H1 (cell line): Measurements from ENCODE around the gene AK2. TPM values are rescaled to one million over a fixed set of nuclear protein-coding genes. Genes with fewer than 3 reads are reported as not detected.

Experiments
- CTCF ChIA-PET: fragments of 300-600 bp; sonication (Branson Sonifier 250); formaldehyde crosslinking; loops from one replicate; lab custom pipeline; 2021; ENCODE audit not compliant: partially characterized antibody; lab: Charles Lee
- POLR2A ChIA-PET: fragments of 300-600 bp; sonication (Branson Sonifier 250); formaldehyde crosslinking; loops from one replicate; lab custom pipeline; 2021; ENCODE audit warnings: inconsistent platforms; ENCODE audit not compliant: partially characterized antibody; lab: Charles Lee
- DNase-seq, 2 experiments: peaks; one replicate each; pipeline versions ENCODE4 v3.0.0 to v3.0.0-alpha.2; 2010 to 2022; ENCODE audit warnings: low spot score in 2 of 2, low read depth in 1 of 2, mixed read lengths in 1 of 2
- FAIRE-seq: peaks from 2 replicates; lab custom pipeline; 2011; peaks lifted over from hg19 to GRCh38; lab: Jason Lieb, UNC
- H2AFZ ChIP-seq: 2 replicates; pipeline ENCODE4 v1.8.1; 2012; ENCODE audit warnings: low read length, inconsistent platforms
- H2AK5ac ChIP-seq: 2 replicates; pipeline ENCODE4 v1.6.1; 2013; ENCODE audit warnings: low read depth, low read length
- H2BK120ac ChIP-seq: replicated peaks from 2 replicates; pipeline ENCODE3; 2013; ENCODE audit warnings: low read depth, low read length, inconsistent platforms
- H2BK12ac ChIP-seq: 2 replicates; pipeline ENCODE4 v1.6.1; 2013; ENCODE audit warnings: low read depth, low read length
- H2BK15ac ChIP-seq: 2 replicates; pipeline ENCODE4 v1.6.1; 2013; ENCODE audit warnings: low read length
- H2BK20ac ChIP-seq: 2 replicates; pipeline ENCODE4 v1.6.1; 2013; ENCODE audit warnings: low read length
- H2BK5ac ChIP-seq: 2 replicates; pipeline ENCODE4 v1.6.1; 2013; ENCODE audit warnings: low read depth, low read length
- H3K14ac ChIP-seq: 2 replicates; pipeline ENCODE4 v1.6.1; 2013; ENCODE audit warnings: inconsistent platforms; ENCODE audit not compliant: insufficient read length
- H3K18ac ChIP-seq: 2 replicates; pipeline ENCODE4 v1.6.1; 2013; ENCODE audit warnings: low read length; ENCODE audit errors: extremely low read depth
- H3K23ac ChIP-seq: 2 replicates; pipeline ENCODE4 v1.6.1; 2013; ENCODE audit warnings: inconsistent platforms; ENCODE audit not compliant: insufficient read length
- H3K23me2 ChIP-seq: 2 replicates; pipeline ENCODE4 v1.6.1; 2013; ENCODE audit warnings: low read depth, low read length
- H3K27ac ChIP-seq: 2 replicates; pipeline ENCODE4 v1.6.1; 2011; ENCODE audit warnings: low read depth, low read length, inconsistent platforms
- H3K27me3 ChIP-seq, 4 experiments: replicated peaks in 1 of 4; 1 replicate in 1 of 4; 2 replicates in 3 of 4; pipeline versions ENCODE4 v1.6.1 to v1.8.1; 2011 to 2013; ENCODE audit warnings: low read length in 3 of 4, mild to moderate bottlenecking in 3 of 4, inconsistent platforms in 2 of 4, mixed read lengths in 2 of 4, moderate library complexity in 1 of 4; ENCODE audit not compliant: control insufficient read depth in 3 of 4, insufficient read depth in 3 of 4; ENCODE audit errors: extremely low read depth in 1 of 4
- H3K36me3 ChIP-seq, 4 experiments: 2 replicates each; pipeline versions ENCODE4 v1.6.1 to v1.8.1; 2011 to 2013; ENCODE audit warnings: mild to moderate bottlenecking in 4 of 4, low read length in 3 of 4, moderate library complexity in 2 of 4, control low read depth in 1 of 4, inconsistent platforms in 1 of 4; ENCODE audit not compliant: insufficient read depth in 4 of 4, control insufficient read depth in 2 of 4
- H3K4ac ChIP-seq: replicated peaks from 2 replicates; pipeline ENCODE3; 2013; ENCODE audit warnings: low read length, low read depth, mixed read lengths, inconsistent platforms; ENCODE audit not compliant: insufficient read length
- H3K4me1 ChIP-seq, 4 experiments: replicated peaks in 1 of 4; 1 replicate in 1 of 4; 2 replicates in 3 of 4; pipeline versions ENCODE4 v1.6.1 to v1.8.1; 2011 to 2013; ENCODE audit warnings: low read length in 3 of 4, inconsistent platforms in 2 of 4, mixed read lengths in 1 of 4; ENCODE audit not compliant: insufficient read depth in 4 of 4, control insufficient read depth in 3 of 4
- H3K4me2 ChIP-seq, 2 experiments: 2 replicates each; pipeline versions ENCODE4 v1.6.1 to v1.8.1; 2011 to 2013; ENCODE audit warnings: low read depth in 2 of 2, low read length in 2 of 2, control low read depth in 1 of 2, inconsistent platforms in 1 of 2, mild to moderate bottlenecking in 1 of 2; ENCODE audit not compliant: insufficient read depth in 1 of 2
- H3K4me3 ChIP-seq, 4 experiments: fragments of 200-600, 300-600 bp in 1 of 4; sonication (generic), shearing (Covaris generic), sonication (Bioruptor Twin) in 1 of 4; 2 replicates each; pipeline versions ENCODE4 v1.5.1 to v1.8.1; 2011 to 2016; ENCODE audit warnings: low read length in 4 of 4, low read depth in 3 of 4, control low read depth in 2 of 4, inconsistent platforms in 2 of 4, mild to moderate bottlenecking in 2 of 4, mixed read lengths in 1 of 4, moderate library complexity in 1 of 4; ENCODE audit not compliant: insufficient read depth in 2 of 4; ENCODE audit errors: extremely low read depth in 1 of 4
- H3K56ac ChIP-seq: replicated peaks from 2 replicates; pipeline ENCODE3; 2013; ENCODE audit warnings: low read depth, mild to moderate bottlenecking, mixed read lengths, low read length, inconsistent platforms; ENCODE audit not compliant: insufficient read length
- H3K79me1 ChIP-seq: 2 replicates; pipeline ENCODE4 v1.6.1; 2013; ENCODE audit warnings: low read depth, low read length, control low read depth
- H3K79me2 ChIP-seq, 2 experiments: 2 replicates each; pipeline versions ENCODE4 v1.6.1 to v1.8.1; 2012 to 2013; ENCODE audit warnings: low read length in 2 of 2, mild to moderate bottlenecking in 2 of 2, inconsistent platforms in 1 of 2; ENCODE audit not compliant: insufficient read depth in 2 of 2, control insufficient read depth in 1 of 2
- H3K9ac ChIP-seq, 4 experiments: replicated peaks in 1 of 4; 1 replicate in 1 of 4; 2 replicates in 3 of 4; pipeline versions ENCODE4 v1.6.1 to v1.8.1; 2011 to 2013; ENCODE audit warnings: low read depth in 3 of 4, low read length in 3 of 4, control low read depth in 2 of 4, mild to moderate bottlenecking in 2 of 4, moderate library complexity in 2 of 4, inconsistent platforms in 1 of 4; ENCODE audit errors: extremely low read depth in 1 of 4
- H3K9me3 ChIP-seq, 2 experiments: 2 replicates each; pipeline versions ENCODE4 v1.6.1 to v1.8.1; 2012 to 2013; ENCODE audit warnings: mild to moderate bottlenecking in 2 of 2, moderate library complexity in 2 of 2, control low read depth in 1 of 2, inconsistent platforms in 1 of 2, low read depth in 1 of 2, low read length in 1 of 2, mixed read lengths in 1 of 2; ENCODE audit not compliant: insufficient read depth in 2 of 2
- H4K20me1 ChIP-seq, 2 experiments: replicated peaks in 1 of 2; 2 replicates each; pipeline versions ENCODE3 to v1.8.1; 2011 to 2013; ENCODE audit warnings: inconsistent platforms in 2 of 2, low read length in 2 of 2, mild to moderate bottlenecking in 1 of 2; ENCODE audit not compliant: insufficient read depth in 2 of 2, control insufficient read depth in 1 of 2
- H4K5ac ChIP-seq: 2 replicates; pipeline ENCODE4 v1.6.1; 2013; ENCODE audit warnings: low read length, low read depth, mixed read lengths, inconsistent platforms; ENCODE audit not compliant: insufficient read length
- H4K8ac ChIP-seq: 2 replicates; pipeline ENCODE4 v1.8.0; 2013; ENCODE audit warnings: mild to moderate bottlenecking, moderate library complexity, low read length, inconsistent platforms; ENCODE audit not compliant: insufficient read depth; ENCODE audit errors: extremely low read depth
- H4K91ac ChIP-seq: replicated peaks from 2 replicates; pipeline ENCODE3; 2013; ENCODE audit warnings: low read length, mixed read lengths, inconsistent platforms; ENCODE audit not compliant: insufficient read length
- GTF2F1 ChIP-seq: IDR thresholded peaks from 2 replicates; pipeline ENCODE4 v1.6.1; 2012; ENCODE audit warnings: low read depth, low read length, improper control_type of control experiment, borderline replicate concordance
- whole genome bisulfite sequencing, 2 experiments: shearing (Covaris generic) in 1 of 2; methylation state at CpG; one replicate each; pipeline versions ENCODE4 v1.1.6 to v1.1.7; 2013 to 2015; ENCODE audit warnings: low lambda C conversion rate in 2 of 2, mixed read lengths in 2 of 2, inconsistent platforms in 1 of 2, low coverage in 1 of 2, missing lambda C conversion rate in 1 of 2; ENCODE audit not compliant: insufficient replicate concordance in 2 of 2, insufficient coverage in 1 of 2, insufficient read length in 1 of 2; ENCODE audit errors: extremely low coverage in 1 of 2, missing lambda C conversion rate in 1 of 2; 5-methylcytosine and 5-hydroxymethylcytosine counted together
- polyA plus RNA-seq, 7 experiments: library from polyadenylated mRNA; depleted of rRNA in 3 of 7; stranded (reverse) in 5 of 7; unstranded in 2 of 7; fragments of >200 nt in 5 of 7; fragments of 200-250 nt in 2 of 7; gene quantifications; 1 replicate in 5 of 7; 2 replicates in 1 of 7; 4 replicates in 1 of 7; pipeline versions ENCODE4 v1.2.1 to v1.2.3, GENCODE V29; 2011 to 2013; ENCODE audit warnings: missing spikeins in 2 of 7, mixed read lengths in 2 of 7
- total RNA-seq: library from RNA; stranded (reverse); fragmentation: NEBNext Ultra II Directional; extraction: Animal tissue kit (Norgen Biotek cat#: 25700); gene quantifications from 2 replicates; pipeline ENCODE4 v1.2.1, GENCODE V29; 2021

The AK2 gene
- total and polyA plus RNA-seq, 2 of the 8 experiments (the other 6 are each of a cell fraction or from before 2014, with no cell fraction given): 92.3 to 137 TPM

- Histone ChIP-seq H2BK15ac (no peak overlapping the region), H2BK5ac (no peak overlapping the region), H3K18ac (no peak overlapping the region), H3K9ac (no peak overlapping the region), H3K56ac (no peak overlapping the region), H3K14ac (no peak overlapping the region), H3K4me1 (peaks cover 0 to 4% (median 2%) of the 10 kb centered on the region in 4 experiments; a peak in 4 of 7 replicates), H3K4me3 (no peak overlapping the region), H3K36me3 (peaks cover 24 to 48% (median 39%) of the 10 kb centered on the region in 4 experiments), H2BK12ac (no peak overlapping the region), H3K27me3 (no peaks in the 10 kb centered on the region), H3K4me2 (no peak overlapping the region), H3K79me1 (no peaks in the 10 kb centered on the region), H3K23ac (no peak overlapping the region), H3K27ac (no peak overlapping the region), H2AFZ (no peak overlapping the region), H2AK5ac (no peak overlapping the region), H3K23me2 (no peaks in the 10 kb centered on the region), H4K20me1 (peaks cover 0 to 7% of the 10 kb centered on the region in 2 experiments), H3K79me2 (no peaks in the 10 kb centered on the region), H3K9me3 (no peaks in the 10 kb centered on the region), H3K4ac (no peak overlapping the region), H4K5ac (no peak overlapping the region), H4K8ac (no peak overlapping the region), H4K91ac (no peak overlapping the region), H2BK20ac (no peak overlapping the region), H2BK120ac (no peak overlapping the region)
- ChIA-PET POLR2A (interaction anchor here (1.0 to 1.8 kb wide), 4 partner anchors 9 to 58 kb away, joined by 3 to 6 read pairs (median 6); no protein-coding TSS in a partner anchor), CTCF (interaction anchor here (0.9 to 6.6 kb wide), 13 partner anchors 8 to 82 kb away, joined by 3 to 64 read pairs (median 5); no protein-coding TSS in a partner anchor)
- WGBS, 2 experiments: 92% methylated on average over 13 of the region's 13 CpGs; no CpG with 5 or more reads in 1 of the 2 experiments
- DNase-seq (no peak), FAIRE-seq (no peak)
- no peak for TF ChIP-seq GTF2F1
Measured at GRCh38 chr1:33008051-33008914, 28.4 kb downstream of the AK2 start.
